PC-3 (cell line): Measurements from ENCODE around the gene NEO1. TPM values are rescaled to one million over a fixed set of nuclear protein-coding genes. Genes with fewer than 3 reads are reported as not detected.

Source experiments
- ATAC-seq: fragments of 200-7000 bp; cut with Tn5 transposase; 2 replicates; pipeline ENCODE4 v1.9.1; 2020; ENCODE audit warnings: mild to moderate bottlenecking, moderate library complexity
- BruUV-seq: library from RNA; stranded (reverse); fragments of 400-500 nt; replicated peaks from 2 replicates; lab custom pipeline; 2021; lab: Mats Ljungman, UMichigan
- CTCF ChIA-PET: fragments of 300-600 bp; sonication (Branson Sonifier 250); formaldehyde crosslinking; loops from one replicate; lab custom pipeline; 2022; ENCODE audit warnings: antibody characterized with exemption; lab: Charles Lee
- POLR2A ChIA-PET: fragments of 300-600 bp; sonication (Branson Sonifier 250); formaldehyde crosslinking; loops from one replicate; lab custom pipeline; 2022; ENCODE audit warnings: antibody characterized with exemption; ENCODE audit not compliant: unreplicated experiment; lab: Charles Lee
- DNase-seq: peaks from one replicate; pipeline ENCODE4 v3.0.0-alpha.2; 2015
- H2AFZ ChIP-seq: fragments of 300-600 bp; sonication (generic); 2 replicates; pipeline ENCODE4 v1.6.0; 2016; ENCODE audit warnings: antibody characterized with exemption, low read length
- H3F3A ChIP-seq: fragments of 300-600 bp; sonication (generic); one replicate; pipeline ENCODE4 v1.6.0; 2017; ENCODE audit warnings: antibody characterized with exemption, low read length, control low read depth, mild to moderate bottlenecking; ENCODE audit not compliant: unreplicated experiment
- H3K27ac ChIP-seq: fragments of 300-600 bp; sonication (generic); 2 replicates; pipeline ENCODE4 v1.5.1; 2016; ENCODE audit warnings: mild to moderate bottlenecking, low read length
- H3K27me3 ChIP-seq: fragments of 300-600 bp; sonication (generic); 2 replicates; pipeline ENCODE4 v1.6.1; 2016; ENCODE audit warnings: low read length, mixed read lengths
- H3K36me3 ChIP-seq: fragments of 300-600 bp; sonication (generic); 2 replicates; pipeline ENCODE4 v1.6.1; 2016; ENCODE audit warnings: low read depth, mixed run types, low read length, mixed read lengths
- H3K4me1 ChIP-seq: fragments of 300-600 bp; sonication (generic); 2 replicates; pipeline ENCODE4 v1.5.1; 2016; ENCODE audit warnings: low read length; ENCODE audit not compliant: insufficient read depth
- H3K4me2 ChIP-seq: fragments of 300-600 bp; sonication (generic); 2 replicates; pipeline ENCODE4 v1.6.0; 2016; ENCODE audit warnings: low read length
- H3K4me3 ChIP-seq: fragments of 300-600 bp; sonication (generic); 2 replicates; pipeline ENCODE4 v1.5.1; 2016; ENCODE audit warnings: mild to moderate bottlenecking, low read length, mixed read lengths
- H3K79me2 ChIP-seq: fragments of 300-600 bp; sonication (generic); 2 replicates; pipeline ENCODE4 v1.6.1; 2017; ENCODE audit warnings: low read length, mixed read lengths
- H3K9ac ChIP-seq: fragments of 300-600 bp; sonication (generic); 2 replicates; pipeline ENCODE4 v1.6.0; 2016; ENCODE audit warnings: mild to moderate bottlenecking, low read length
- H3K9me2 ChIP-seq: fragments of 300-600 bp; sonication (generic); replicated peaks from 2 replicates; pipeline ENCODE4 v1.6.1; 2016; ENCODE audit warnings: mixed run types, low read length, mixed read lengths
- H3K9me3 ChIP-seq: fragments of 300-600 bp; sonication (generic); 2 replicates; pipeline ENCODE4 v1.6.1; 2016; ENCODE audit warnings: low read length, mixed read lengths
- H4K20me1 ChIP-seq: fragments of 300-600 bp; sonication (generic); 2 replicates; pipeline ENCODE4 v1.6.1; 2016; ENCODE audit warnings: low read length, mixed read lengths
- EZH2 ChIP-seq: fragments of 300-600 bp; sonication (generic); IDR thresholded peaks from one replicate; pipeline ENCODE4 v1.6.1; 2017; ENCODE audit warnings: antibody characterized with exemption, mild to moderate bottlenecking, low read length; ENCODE audit not compliant: unreplicated experiment
- EZH2phosphoT487 ChIP-seq: fragments of 300-600 bp; sonication (generic); IDR thresholded peaks from 2 replicates; pipeline ENCODE4 v1.6.1; 2018; ENCODE audit warnings: mild to moderate bottlenecking, antibody characterized with exemption, low read length, borderline replicate concordance
- intact Hi-C: fragments of 100-400 bp; cut with micrococcal nuclease; formaldehyde crosslinking; loops from 2 replicates; pipeline ENCODE4 v1.9.0; 2023
- total RNA-seq: library from RNA; depleted of rRNA; stranded (reverse); fragments of >200 nt; gene quantifications from 2 replicates; pipeline ENCODE4 v1.2.3, GENCODE V29; 2014
- TF ChIP-seq, protein P1 (sequence below): fragments of 300-600 bp; sonication (generic); conservative IDR thresholded peaks from 2 replicates; pipeline ENCODE4 v1.5.1; 2017; ENCODE audit warnings: antibody characterized with exemption, low read depth, mild to moderate bottlenecking, low read length

The NEO1 gene
- total RNA-seq, 1 experiment from 2014 or later, result 1.2 TPM

DNA sequence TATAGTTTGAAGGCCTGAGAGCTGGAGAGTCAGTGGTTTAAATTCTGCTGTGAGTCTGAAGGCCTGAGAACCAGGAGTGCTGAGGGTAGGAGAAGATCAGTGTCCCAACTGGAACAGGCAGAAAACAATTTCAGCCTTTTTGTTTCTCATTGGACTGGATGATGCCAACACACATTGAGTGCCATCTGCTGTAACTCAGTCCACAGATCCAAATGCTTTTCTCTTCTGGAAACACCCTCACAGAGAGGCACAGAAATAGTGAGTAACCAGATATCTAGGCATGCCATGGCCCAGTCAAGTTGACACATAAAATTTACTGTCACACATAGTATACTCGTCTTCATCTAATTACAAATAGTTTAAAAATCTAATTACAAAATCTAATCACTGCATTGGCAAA, 100.8 kb downstream of the NEO1 start:
- BruUV-seq, result no TSS peak
- ATAC-seq, result no peak
- POLR2A ChIA-PET, result no interaction called here

DNA sequence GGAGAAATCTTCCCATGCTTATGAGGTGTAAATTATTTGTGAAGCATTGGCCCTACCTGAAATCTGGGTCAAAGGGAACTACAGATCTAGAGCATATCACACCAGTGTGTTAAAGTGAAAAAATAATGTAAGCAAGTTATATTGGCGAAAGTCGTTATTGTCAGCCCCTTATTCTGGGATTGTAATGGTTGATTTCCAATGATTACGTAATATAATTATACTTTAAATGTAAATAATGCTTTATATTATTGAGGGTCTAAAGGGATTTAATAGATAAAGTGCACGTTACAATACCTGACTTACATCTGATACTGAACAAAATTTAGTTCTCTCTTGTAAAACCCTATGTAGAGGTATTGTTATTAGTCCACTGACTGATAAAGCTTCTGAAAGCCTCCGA, 101.2 kb downstream of the NEO1 start:
- Histone ChIP-seq H3K79me2 (no peaks in the 10 kb centered on the region), H3K9me2 (no peaks in the 10 kb centered on the region), H3K4me2 (no peak overlapping the region), H3K4me3 (no peak overlapping the region), H4K20me1 (no peaks in the 10 kb centered on the region), H3K4me1 (no peaks in the 10 kb centered on the region), H3K9ac (no peak overlapping the region), H2AFZ (no peak overlapping the region), H3K36me3 (no peaks in the 10 kb centered on the region), H3F3A (no peaks in the 10 kb centered on the region), H3K9me3 (no peaks in the 10 kb centered on the region), H3K27ac (no peak overlapping the region), H3K27me3 (no peaks in the 10 kb centered on the region)
- ChIA-PET CTCF (no interaction called here), POLR2A (no interaction called here)
- DNase-seq (no peak), ATAC-seq (no peak)
- intact Hi-C loops, result no loop called here
- no TSS peak for BruUV-seq
- TF ChIP-seq, protein P1, sequence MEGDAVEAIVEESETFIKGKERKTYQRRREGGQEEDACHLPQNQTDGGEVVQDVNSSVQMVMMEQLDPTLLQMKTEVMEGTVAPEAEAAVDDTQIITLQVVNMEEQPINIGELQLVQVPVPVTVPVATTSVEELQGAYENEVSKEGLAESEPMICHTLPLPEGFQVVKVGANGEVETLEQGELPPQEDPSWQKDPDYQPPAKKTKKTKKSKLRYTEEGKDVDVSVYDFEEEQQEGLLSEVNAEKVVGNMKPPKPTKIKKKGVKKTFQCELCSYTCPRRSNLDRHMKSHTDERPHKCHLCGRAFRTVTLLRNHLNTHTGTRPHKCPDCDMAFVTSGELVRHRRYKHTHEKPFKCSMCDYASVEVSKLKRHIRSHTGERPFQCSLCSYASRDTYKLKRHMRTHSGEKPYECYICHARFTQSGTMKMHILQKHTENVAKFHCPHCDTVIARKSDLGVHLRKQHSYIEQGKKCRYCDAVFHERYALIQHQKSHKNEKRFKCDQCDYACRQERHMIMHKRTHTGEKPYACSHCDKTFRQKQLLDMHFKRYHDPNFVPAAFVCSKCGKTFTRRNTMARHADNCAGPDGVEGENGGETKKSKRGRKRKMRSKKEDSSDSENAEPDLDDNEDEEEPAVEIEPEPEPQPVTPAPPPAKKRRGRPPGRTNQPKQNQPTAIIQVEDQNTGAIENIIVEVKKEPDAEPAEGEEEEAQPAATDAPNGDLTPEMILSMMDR, result no peak
- no peak for TF ChIP-seq EZH2phosphoT487
- TF ChIP-seq EZH2, result no peak

More for the DNA sequence above, 100.8 kb downstream of the NEO1 start:
- Histone ChIP-seq H3K27ac (no peak overlapping the region), H3K4me2 (no peak overlapping the region), H3K27me3 (no peaks in the 10 kb centered on the region), H3K4me1 (no peaks in the 10 kb centered on the region), H3K9me2 (no peaks in the 10 kb centered on the region), H3K4me3 (no peak overlapping the region), H2AFZ (no peak overlapping the region), H3K36me3 (no peaks in the 10 kb centered on the region), H3K79me2 (no peaks in the 10 kb centered on the region), H3K9me3 (no peaks in the 10 kb centered on the region), H4K20me1 (no peaks in the 10 kb centered on the region), H3K9ac (no peak overlapping the region), H3F3A (no peaks in the 10 kb centered on the region)
- no peak for DNase-seq
- TF ChIP-seq EZH2 (no peak), EZH2phosphoT487 (no peak)
- TF ChIP-seq, protein P1, result no peak
- intact Hi-C loops, result no loop called here
- CTCF ChIA-PET, result no interaction called here

DNA sequence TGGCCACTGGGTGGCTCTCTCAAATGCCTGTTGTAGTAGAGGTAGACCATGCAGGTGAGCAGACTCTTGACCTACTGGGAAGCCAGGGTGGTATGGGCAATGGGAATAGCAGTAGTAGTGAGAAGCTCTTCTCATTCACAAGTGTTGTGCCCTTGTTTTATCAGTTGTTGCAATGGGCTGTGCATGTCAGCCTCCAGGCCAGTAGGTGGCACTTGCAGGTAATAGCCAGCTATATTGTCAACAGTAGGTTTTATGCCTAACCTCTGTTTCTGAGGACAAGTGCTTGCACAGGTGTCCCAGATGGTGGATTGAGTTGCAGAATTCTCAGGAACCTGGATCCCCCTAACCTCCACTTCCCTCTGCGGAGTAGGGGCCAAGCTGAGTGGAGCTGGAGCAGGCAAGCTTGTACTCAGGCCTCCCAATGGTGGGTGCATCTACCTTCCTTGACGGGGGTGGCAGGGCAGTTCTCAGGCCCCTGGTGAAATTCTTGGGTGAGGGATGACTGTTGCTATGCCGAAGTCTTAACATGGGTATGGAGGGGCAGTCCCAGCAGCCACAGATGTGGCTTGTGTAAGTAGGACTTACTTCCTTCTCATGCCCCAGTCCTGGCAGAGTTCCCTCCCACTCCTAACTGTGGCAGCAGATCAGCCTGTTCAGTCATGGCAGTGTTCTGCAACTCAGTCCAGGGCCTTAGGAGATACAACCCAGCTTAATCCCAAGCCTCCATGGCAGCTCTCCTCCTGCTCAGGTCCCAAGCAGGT, 104.3 kb downstream of the NEO1 start:
- ATAC-seq, result no peak
- H3K9me3 ChIP-seq, result no peaks in the 10 kb centered on the region
- no peak overlapping the region for H3K4me3 ChIP-seq
- no peak overlapping the region for H3K4me2 ChIP-seq
- H3K27me3 ChIP-seq, result no peaks in the 10 kb centered on the region
- H3K9ac ChIP-seq, result no peak overlapping the region
- no peak overlapping the region for H2AFZ ChIP-seq
- TF ChIP-seq EZH2, result no peak
- H3K27ac ChIP-seq, result no peak overlapping the region
- no peaks in the 10 kb centered on the region for H3K9me2 ChIP-seq
- no peaks in the 10 kb centered on the region for H4K20me1 ChIP-seq
- H3K4me1 ChIP-seq, result no peaks in the 10 kb centered on the region
- H3K36me3 ChIP-seq, result no peaks in the 10 kb centered on the region
- intact Hi-C loops, result no loop called here
- no peak for DNase-seq
- no peaks in the 10 kb centered on the region for H3F3A ChIP-seq
- no TSS peak for BruUV-seq
- CTCF ChIA-PET, result no interaction called here
- POLR2A ChIA-PET, result no interaction called here
- no peaks in the 10 kb centered on the region for H3K79me2 ChIP-seq
